ENCODE data around the gene ARHGEF40.

The ARHGEF40 gene

DNA sequence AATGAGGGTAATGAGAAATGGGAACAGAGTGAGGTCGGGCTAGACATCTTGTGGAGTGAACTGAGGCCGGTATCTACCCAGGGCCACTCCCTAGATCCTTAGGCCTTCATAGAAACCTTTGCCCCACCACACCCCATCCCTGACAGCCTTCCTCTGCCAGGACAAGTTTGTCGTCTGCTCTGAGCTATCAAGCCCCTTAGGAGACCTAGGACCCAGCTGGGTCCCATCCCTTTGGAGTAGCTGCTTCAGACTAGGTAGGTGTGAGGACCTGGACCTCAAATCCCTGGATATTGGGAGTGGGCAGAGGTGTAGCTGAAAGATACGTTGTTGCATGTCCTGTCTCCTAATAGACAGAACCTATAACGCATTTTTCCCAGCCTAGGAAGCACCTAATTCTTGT is 30.8 kb downstream of the ARHGEF40 start, which contains the start of gene TMEM253:
Gene TMEM253 (plus strand): TSS at position 136 of the 400 bp plus-strand sequence. CDS start 278 bp downstream, outside the sequence.
- TF ChIP-seq FOXP2 (optimal IDR thresholded peaks at IDR 0.05; ENCODE audit: borderline replicate concordance, extremely low read depth, extremely low read length, insufficient read depth) (no peak), TAF1 (IDR thresholded peaks at IDR 0.05; ENCODE audit: borderline replicate concordance, insufficient read depth, low read length) (no peak), POLR2AphosphoS5 (IDR thresholded peaks at IDR 0.05; ENCODE audit: low read depth, low read length) (no peak), SIN3A (IDR thresholded peaks at IDR 0.05; ENCODE audit: borderline replicate concordance, insufficient read depth, low read length) (no peak)
- TF ChIP-seq, protein P1, sequence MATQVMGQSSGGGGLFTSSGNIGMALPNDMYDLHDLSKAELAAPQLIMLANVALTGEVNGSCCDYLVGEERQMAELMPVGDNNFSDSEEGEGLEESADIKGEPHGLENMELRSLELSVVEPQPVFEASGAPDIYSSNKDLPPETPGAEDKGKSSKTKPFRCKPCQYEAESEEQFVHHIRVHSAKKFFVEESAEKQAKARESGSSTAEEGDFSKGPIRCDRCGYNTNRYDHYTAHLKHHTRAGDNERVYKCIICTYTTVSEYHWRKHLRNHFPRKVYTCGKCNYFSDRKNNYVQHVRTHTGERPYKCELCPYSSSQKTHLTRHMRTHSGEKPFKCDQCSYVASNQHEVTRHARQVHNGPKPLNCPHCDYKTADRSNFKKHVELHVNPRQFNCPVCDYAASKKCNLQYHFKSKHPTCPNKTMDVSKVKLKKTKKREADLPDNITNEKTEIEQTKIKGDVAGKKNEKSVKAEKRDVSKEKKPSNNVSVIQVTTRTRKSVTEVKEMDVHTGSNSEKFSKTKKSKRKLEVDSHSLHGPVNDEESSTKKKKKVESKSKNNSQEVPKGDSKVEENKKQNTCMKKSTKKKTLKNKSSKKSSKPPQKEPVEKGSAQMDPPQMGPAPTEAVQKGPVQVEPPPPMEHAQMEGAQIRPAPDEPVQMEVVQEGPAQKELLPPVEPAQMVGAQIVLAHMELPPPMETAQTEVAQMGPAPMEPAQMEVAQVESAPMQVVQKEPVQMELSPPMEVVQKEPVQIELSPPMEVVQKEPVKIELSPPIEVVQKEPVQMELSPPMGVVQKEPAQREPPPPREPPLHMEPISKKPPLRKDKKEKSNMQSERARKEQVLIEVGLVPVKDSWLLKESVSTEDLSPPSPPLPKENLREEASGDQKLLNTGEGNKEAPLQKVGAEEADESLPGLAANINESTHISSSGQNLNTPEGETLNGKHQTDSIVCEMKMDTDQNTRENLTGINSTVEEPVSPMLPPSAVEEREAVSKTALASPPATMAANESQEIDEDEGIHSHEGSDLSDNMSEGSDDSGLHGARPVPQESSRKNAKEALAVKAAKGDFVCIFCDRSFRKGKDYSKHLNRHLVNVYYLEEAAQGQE (IDR thresholded peaks at IDR 0.05; ENCODE audit: insufficient read depth in 1 of 2, low read depth in 2 of 2, low read length in 2 of 2) = no peak

DNA sequence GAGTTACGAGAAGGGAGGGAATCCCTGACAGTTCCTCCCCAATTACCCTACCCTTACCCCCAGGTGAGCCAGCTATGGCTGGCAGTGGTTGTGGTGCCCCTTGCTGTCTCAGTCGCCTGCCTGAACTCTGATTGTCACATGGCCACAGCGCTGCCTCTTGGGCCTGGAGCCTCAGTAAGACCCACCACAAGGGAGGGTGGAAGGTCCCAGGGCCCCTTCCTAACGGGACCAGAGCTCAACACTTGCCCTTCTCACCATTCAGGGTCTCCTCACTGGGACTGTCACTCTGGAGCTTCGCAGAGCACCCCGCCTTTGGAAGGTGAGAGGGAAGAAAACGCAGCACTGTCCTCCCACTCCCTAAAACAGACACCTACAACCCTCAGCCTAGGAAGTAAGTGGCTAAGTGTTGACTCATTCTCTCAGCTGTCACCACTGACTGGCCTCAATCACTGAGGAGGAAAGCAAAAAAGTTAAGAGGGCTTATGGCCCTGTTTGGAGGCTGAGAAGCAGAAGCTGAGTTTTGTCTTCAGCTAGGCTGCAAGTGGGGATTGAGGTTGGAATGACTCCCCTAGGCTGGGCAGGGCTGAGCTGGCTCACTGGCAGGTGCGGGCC is 31.8 kb downstream of the ARHGEF40 start:
- TF ChIP-seq FOXP2 (optimal IDR thresholded peaks at IDR 0.05; ENCODE audit: borderline replicate concordance, extremely low read depth, extremely low read length, insufficient read depth) = no peak
- TF ChIP-seq POLR2AphosphoS5 (IDR thresholded peaks at IDR 0.05; ENCODE audit: low read depth, low read length) = no peak
- TF ChIP-seq, protein P1 (IDR thresholded peaks at IDR 0.05; ENCODE audit: insufficient read depth in 1 of 2, low read depth in 2 of 2, low read length in 2 of 2) = no peak
- no peak for TF ChIP-seq TAF1 (IDR thresholded peaks at IDR 0.05; ENCODE audit: borderline replicate concordance, insufficient read depth, low read length)
- TF ChIP-seq SIN3A (IDR thresholded peaks at IDR 0.05; ENCODE audit: borderline replicate concordance, insufficient read depth, low read length) = no peak

DNA sequence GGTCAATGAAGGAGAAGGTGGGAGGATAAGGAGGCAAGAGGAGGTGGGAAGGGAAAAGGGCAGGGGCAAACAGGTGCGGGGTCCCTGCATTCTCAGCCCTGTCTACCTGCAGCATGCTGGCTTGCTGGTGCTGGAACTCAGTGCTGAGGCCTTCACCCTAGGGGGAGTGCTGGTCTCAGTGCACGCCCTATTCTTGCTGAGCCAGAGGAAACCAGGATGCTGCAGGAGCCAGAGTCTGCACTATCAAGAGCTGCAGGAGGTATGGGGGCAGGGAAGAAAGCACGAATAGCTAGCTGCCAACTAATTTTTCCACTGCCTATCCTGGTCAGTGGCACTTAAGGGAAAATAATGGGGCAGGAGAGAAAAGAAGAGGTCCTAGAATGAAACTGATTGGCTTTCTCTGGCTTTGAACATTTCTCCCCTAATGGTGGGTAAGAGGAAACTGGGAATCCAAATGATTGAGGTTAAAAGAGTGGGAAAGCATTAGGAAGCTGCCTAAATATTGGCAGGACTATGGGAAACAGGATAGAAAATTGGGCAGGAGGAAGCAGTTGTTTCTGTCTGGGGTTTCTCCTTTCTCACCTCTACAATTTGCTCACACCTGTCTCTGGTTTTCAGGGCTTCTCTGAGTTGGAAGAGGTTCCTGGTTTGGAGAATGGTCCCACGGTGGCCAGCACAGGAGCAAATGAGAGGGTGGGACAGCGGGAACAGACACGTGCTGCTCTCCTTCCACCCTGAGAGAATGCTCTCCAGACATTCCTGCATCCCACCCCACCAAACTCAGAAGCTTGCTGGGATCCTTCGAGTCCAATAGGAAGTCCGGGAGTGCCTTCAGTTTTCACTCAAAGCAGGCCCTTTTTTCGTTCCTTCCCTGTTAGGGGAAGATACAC is 32.7 kb downstream of the ARHGEF40 start:
- TF ChIP-seq, protein P1 (IDR thresholded peaks at IDR 0.05; ENCODE audit: insufficient read depth in 1 of 2, low read depth in 2 of 2, low read length in 2 of 2) = no peak
- TF ChIP-seq FOXP2 (optimal IDR thresholded peaks at IDR 0.05; ENCODE audit: borderline replicate concordance, extremely low read depth, extremely low read length, insufficient read depth) (no peak), POLR2AphosphoS5 (IDR thresholded peaks at IDR 0.05; ENCODE audit: low read depth, low read length) (no peak), TAF1 (IDR thresholded peaks at IDR 0.05; ENCODE audit: borderline replicate concordance, insufficient read depth, low read length) (no peak), SIN3A (IDR thresholded peaks at IDR 0.05; ENCODE audit: borderline replicate concordance, insufficient read depth, low read length) (no peak)

DNA sequence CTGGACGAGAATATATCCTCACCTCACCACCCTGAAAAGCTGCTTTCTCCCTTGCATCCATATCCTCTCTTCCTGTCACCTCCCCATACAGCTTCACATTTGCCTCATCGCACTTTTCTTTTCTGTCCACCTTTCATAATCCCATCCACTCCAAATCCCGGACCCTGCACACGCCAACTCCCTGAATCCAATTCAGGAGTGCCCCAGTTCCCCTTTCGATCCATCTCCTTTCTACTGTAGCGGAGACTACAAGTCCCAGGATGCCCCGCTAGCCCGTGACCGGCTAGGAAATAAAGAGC is 33.3 kb downstream of the ARHGEF40 start:
- peak; percentile 16; the same call in 1 of the 2 replicates for TF ChIP-seq TAF1 (IDR thresholded peaks at IDR 0.05; ENCODE audit: borderline replicate concordance, insufficient read depth, low read length)
- TF ChIP-seq, protein P1 (IDR thresholded peaks at IDR 0.05; ENCODE audit: insufficient read depth in 1 of 2, low read depth in 2 of 2, low read length in 2 of 2) = no peak
